OCI-LY7 (cell line): ENCODE results near the gene ZC3H15. TPM values are rescaled to one million over a fixed set of nuclear protein-coding genes. Genes with fewer than 3 reads are reported as not detected.

Source experiments
- BruUV-seq: library from RNA; stranded (reverse); fragments of 400-500 nt; replicated peaks from 2 replicates; lab custom pipeline; 2021; lab: Mats Ljungman, UMichigan
- CTCF ChIA-PET: fragments of 300-600 bp; sonication (Branson Sonifier 250); formaldehyde crosslinking; loops from one replicate; lab custom pipeline; 2022; ENCODE audit warnings: antibody characterized with exemption; ENCODE audit not compliant: unreplicated experiment; lab: Charles Lee
- POLR2A ChIA-PET: fragments of 300-600 bp; sonication (Branson Sonifier 250); formaldehyde crosslinking; loops from one replicate; lab custom pipeline; 2022; ENCODE audit warnings: antibody characterized with exemption; lab: Charles Lee
- DNase-seq: peaks from one replicate; pipeline ENCODE4 v3.0.0-alpha.2; 2015; ENCODE audit warnings: low spot score
- H2AFZ ChIP-seq: fragments of 200-600 bp; sonication (generic), shearing (Covaris generic); 2 replicates; pipeline ENCODE4 v1.6.1; 2014; ENCODE audit warnings: mild to moderate bottlenecking, antibody characterized with exemption, low read length, moderate library complexity
- H3K27ac ChIP-seq: fragments of 200-600 bp; sonication (generic); 2 replicates; pipeline ENCODE4 v1.5.1; 2014; ENCODE audit warnings: mixed run types, low read depth, mild to moderate bottlenecking, moderate library complexity, low read length, inconsistent platforms; ENCODE audit not compliant: poor library complexity, severe bottlenecking
- H3K36me3 ChIP-seq: fragments of 200-600 bp; sonication (generic); 2 replicates; pipeline ENCODE4 v1.6.1; 2014; ENCODE audit warnings: mild to moderate bottlenecking, antibody characterized with exemption, low read length, moderate library complexity, mixed read lengths; ENCODE audit not compliant: insufficient read depth
- H3K4me1 ChIP-seq: fragments of 200-600 bp; sonication (generic); 2 replicates; pipeline ENCODE4 v1.5.1; 2014; ENCODE audit warnings: mild to moderate bottlenecking, low read length; ENCODE audit not compliant: insufficient read depth, poor library complexity, severe bottlenecking
- H3K4me2 ChIP-seq: fragments of 200-600 bp; sonication (generic); 2 replicates; pipeline ENCODE4 v1.6.1; 2014; ENCODE audit warnings: mild to moderate bottlenecking, low read length
- H3K4me3 ChIP-seq: fragments of 200-600 bp; sonication (generic); 2 replicates; pipeline ENCODE4 v1.5.1; 2014; ENCODE audit warnings: mild to moderate bottlenecking, low read depth, low read length; ENCODE audit not compliant: poor library complexity, severe bottlenecking
- H3K79me2 ChIP-seq: fragments of 200-600 bp; sonication (generic); 2 replicates; pipeline ENCODE4 v1.6.1; 2016; ENCODE audit warnings: low read depth, mild to moderate bottlenecking, low read length, moderate library complexity, mixed read lengths; ENCODE audit not compliant: insufficient read depth
- H3K9me2 ChIP-seq: fragments of 200-600 bp; sonication (generic); 2 replicates; pipeline ENCODE4 v1.6.1; 2016; ENCODE audit warnings: mild to moderate bottlenecking, low read length, mixed read lengths; ENCODE audit not compliant: insufficient read depth
- H3K9me3 ChIP-seq: fragments of 200-600 bp; sonication (generic); 2 replicates; pipeline ENCODE4 v1.6.1; 2014; ENCODE audit warnings: mild to moderate bottlenecking, mixed run types, low read length, mixed read lengths
- H4K20me1 ChIP-seq: fragments of 200-600 bp; sonication (generic); 2 replicates; pipeline ENCODE4 v1.6.1; 2014; ENCODE audit warnings: mild to moderate bottlenecking, antibody characterized with exemption, low read length, moderate library complexity, mixed read lengths; ENCODE audit not compliant: insufficient read depth
- CTCF ChIP-seq: fragments of 200-600 bp; sonication (generic); conservative IDR thresholded peaks from 2 replicates; pipeline ENCODE4 v1.5.1; 2014; ENCODE audit warnings: mild to moderate bottlenecking, antibody characterized with exemption, low read length, moderate library complexity, mixed read lengths
- EZH2phosphoT487 ChIP-seq: fragments of 200-600 bp; sonication (generic); IDR thresholded peaks from 2 replicates; pipeline ENCODE4 v1.6.1; 2018; ENCODE audit warnings: low read depth, borderline replicate concordance, mild to moderate bottlenecking, mixed run types, antibody characterized with exemption, low read length, moderate library complexity, mixed read lengths
- intact Hi-C: fragments of 100-400 bp; cut with micrococcal nuclease; formaldehyde crosslinking; loops from one replicate; pipeline ENCODE4 v1.10.0; 2022; ENCODE audit not compliant: unreplicated experiment
- total RNA-seq, 2 experiments: library from RNA; depleted of rRNA in 1 of 2; stranded (reverse); fragments of >200 nt in 1 of 2; shearing (Covaris generic) in 1 of 2; gene quantifications; 2 replicates each; pipeline ENCODE4 v1.2.3, GENCODE V29; 2014 to 2022

The ZC3H15 gene
- total RNA-seq, 2 experiments from 2014 or later: 47.7 to 74.0 TPM

- ChIA-PET POLR2A (interaction anchor here (1.5 to 2.4 kb wide), 2 partner anchors 12 to 13 kb away, joined by 6 to 7 read pairs; no protein-coding TSS in a partner anchor), CTCF (interaction anchor here (1.3 kb wide), 1 partner anchor 139 kb away, joined by 3 read pairs; no protein-coding TSS in a partner anchor)
- intact Hi-C loops: loop anchor here (2.0 kb wide), 1 partner anchor 137 kb away; no protein-coding TSS in a partner anchor
- H3K9me3 ChIP-seq: no peaks in the 10 kb centered on the region
- H3K36me3 ChIP-seq: peaks cover 94% of the 10 kb centered on the region
- H3K4me3 ChIP-seq: no peak overlapping the region
- peak; percentile 39 for DNase-seq
- TF ChIP-seq CTCF (peak; percentile 82), EZH2phosphoT487 (no peak)
- no TSS peak for BruUV-seq
- no peaks in the 10 kb centered on the region for H3K4me1 ChIP-seq
- peaks cover 21% of the 10 kb centered on the region; the same call in 1 of the 2 replicates for H3K79me2 ChIP-seq
- H4K20me1 ChIP-seq: peaks cover 17% of the 10 kb centered on the region; the same call in 1 of the 2 replicates
- H3K9me2 ChIP-seq: no peaks in the 10 kb centered on the region
- H3K4me2 ChIP-seq: no peak overlapping the region
- no peak overlapping the region for H3K27ac ChIP-seq
- H2AFZ ChIP-seq: no peak overlapping the region
Observed at GRCh38 chr2:186503827-186504606, 18.0 kb downstream of the ZC3H15 start.

GRCh38 chr2:186508263-186508662 is 22.2 kb downstream of the ZC3H15 start:
- POLR2A ChIA-PET: no interaction called here
- no peaks in the 10 kb centered on the region for H3K9me3 ChIP-seq
- DNase-seq: no peak
- TF ChIP-seq EZH2phosphoT487: no peak
- TF ChIP-seq CTCF: no peak
- CTCF ChIA-PET: no interaction called here
- 0 out of 2 replicates have a peak, but pooled peaks cover 6% of the 10 kb centered on the region for H4K20me1 ChIP-seq
- H3K27ac ChIP-seq: no peak overlapping the region
- no peak overlapping the region for H3K4me2 ChIP-seq
- H3K4me3 ChIP-seq: no peak overlapping the region
- H3K9me2 ChIP-seq: no peaks in the 10 kb centered on the region
- intact Hi-C loops: no loop called here
- BruUV-seq: no TSS peak
- H3K36me3 ChIP-seq: peaks cover 94% of the 10 kb centered on the region
- no peak overlapping the region for H2AFZ ChIP-seq
- H3K4me1 ChIP-seq: no peaks in the 10 kb centered on the region
- 0 out of 2 replicates have a peak, but pooled peaks cover 6% of the 10 kb centered on the region for H3K79me2 ChIP-seq

GRCh38 chr2:186515376-186515775 is 29.3 kb downstream of the ZC3H15 start:
- CTCF ChIA-PET: no interaction called here
- Histone ChIP-seq H3K9me3 (no peaks in the 10 kb centered on the region), H3K9me2 (no peaks in the 10 kb centered on the region), H2AFZ (no peak overlapping the region), H3K27ac (no peak overlapping the region), H3K36me3 (peaks cover 69% of the 10 kb centered on the region), H3K4me2 (no peak overlapping the region), H3K4me1 (no peaks in the 10 kb centered on the region), H3K79me2 (no peaks in the 10 kb centered on the region), H4K20me1 (no peaks in the 10 kb centered on the region), H3K4me3 (no peak overlapping the region)
- POLR2A ChIA-PET: interaction anchor here (2.7 kb wide), 1 partner anchor 11 kb away, joined by 7 read pairs; no protein-coding TSS in a partner anchor
- intact Hi-C loops: no loop called here
- TF ChIP-seq EZH2phosphoT487: no peak
- TF ChIP-seq CTCF: no peak
- DNase-seq: no peak
- BruUV-seq: no TSS peak
